OCI-LY1 (cell line): ENCODE measurements around the gene SPO11.

Source experiments
- H2AFZ ChIP-seq: fragments of 200-600 bp; sonication (generic), shearing (Covaris generic); 2 replicates; pipeline ENCODE4 v1.6.0; 2014; ENCODE audit warnings: antibody characterized with exemption, mild to moderate bottlenecking, low read length
- H3F3A ChIP-seq: fragments of 200-600 bp; sonication (generic), shearing (Covaris generic); 2 replicates; pipeline ENCODE4 v1.6.0; 2014; ENCODE audit warnings: mild to moderate bottlenecking, antibody characterized with exemption, low read length, moderate library complexity; ENCODE audit not compliant: insufficient read depth
- H3K27ac ChIP-seq: fragments of 200-600 bp; sonication (generic); 2 replicates; pipeline ENCODE4 v1.5.1; 2014; ENCODE audit warnings: low read length, mixed run types, mild to moderate bottlenecking, low read depth; ENCODE audit not compliant: poor library complexity, severe bottlenecking
- H3K27me3 ChIP-seq: fragments of 200-600 bp; sonication (generic); 2 replicates; pipeline ENCODE4 v1.6.0; 2014; ENCODE audit warnings: antibody characterized with exemption, mild to moderate bottlenecking, low read length, moderate library complexity; ENCODE audit not compliant: insufficient read depth
- H3K36me3 ChIP-seq: fragments of 200-600 bp; sonication (generic); 2 replicates; pipeline ENCODE4 v1.6.1; 2014; ENCODE audit warnings: mild to moderate bottlenecking, antibody characterized with exemption, low read length, moderate library complexity, mixed read lengths; ENCODE audit not compliant: insufficient read depth
- H3K4me1 ChIP-seq: fragments of 200-600 bp; sonication (generic); 2 replicates; pipeline ENCODE4 v1.5.1; 2014; ENCODE audit warnings: mild to moderate bottlenecking, low read length, moderate library complexity; ENCODE audit not compliant: insufficient read depth, severe bottlenecking
- H3K4me2 ChIP-seq: fragments of 200-600 bp; sonication (generic), shearing (Covaris generic); 2 replicates; pipeline ENCODE4 v1.6.1; 2014; ENCODE audit warnings: low read length
- H3K4me3 ChIP-seq: fragments of 200-600 bp; sonication (generic); 2 replicates; pipeline ENCODE4 v1.5.1; 2014; ENCODE audit warnings: low read length, low read depth, mild to moderate bottlenecking, mixed read lengths; ENCODE audit not compliant: poor library complexity, severe bottlenecking
- H3K79me2 ChIP-seq: fragments of 200-600 bp; shearing (Covaris generic); 2 replicates; pipeline ENCODE4 v1.6.1; 2016; ENCODE audit warnings: mixed run types, low read length, mixed read lengths; ENCODE audit not compliant: insufficient read depth
- H3K9ac ChIP-seq: fragments of 200-600 bp; sonication (generic), shearing (Covaris generic); 2 replicates; pipeline ENCODE4 v1.6.1; 2014; ENCODE audit warnings: mild to moderate bottlenecking, low read length, mixed read lengths
- H3K9me2 ChIP-seq: fragments of 200-600 bp; sonication (generic), shearing (Covaris generic); 2 replicates; pipeline ENCODE4 v1.6.1; 2014; ENCODE audit warnings: low read depth, mild to moderate bottlenecking, low read length, mixed read lengths
- H3K9me3 ChIP-seq: fragments of 200-600 bp; shearing (Covaris generic); 2 replicates; pipeline ENCODE4 v1.6.1; 2014; ENCODE audit warnings: low read length, mixed read lengths
- H4K20me1 ChIP-seq: fragments of 200-600 bp; sonication (generic), shearing (Covaris generic); 2 replicates; pipeline ENCODE4 v1.6.0; 2016; ENCODE audit warnings: mild to moderate bottlenecking, low read length; ENCODE audit not compliant: insufficient read depth
- CTCF ChIP-seq: fragments of 200-600 bp; sonication (generic), shearing (Covaris generic); IDR thresholded peaks from 2 replicates; pipeline ENCODE4 v1.5.1; 2017; ENCODE audit warnings: mild to moderate bottlenecking, antibody characterized with exemption, low read length, moderate library complexity, mixed read lengths
- EZH2 ChIP-seq: fragments of 200-600 bp; sonication (generic), shearing (Covaris generic); IDR thresholded peaks from 2 replicates; pipeline ENCODE4 v1.8.0; 2017; ENCODE audit warnings: borderline replicate concordance, mixed run types, mild to moderate bottlenecking, antibody characterized with exemption, low read length, moderate library complexity, mixed read lengths

SPO11 gene

GRCh38 chr20:57312138-57312537, 17.5 kb upstream of the SPO11 start:
- no peak overlapping the region for H2AFZ ChIP-seq
- no peaks in the 10 kb centered on the region for H3K36me3 ChIP-seq
- H3K4me1 ChIP-seq = peaks cover 86% of the 10 kb centered on the region
- TF ChIP-seq CTCF (no peak), EZH2 (no peak)
- no peaks in the 10 kb centered on the region for H3K9me3 ChIP-seq
- no peaks in the 10 kb centered on the region for H3K9me2 ChIP-seq
- no peak overlapping the region for H3K9ac ChIP-seq
- no peak overlapping the region for H3K4me2 ChIP-seq
- H3K27me3 ChIP-seq = no peaks in the 10 kb centered on the region
- H3K79me2 ChIP-seq = no peaks in the 10 kb centered on the region
- no peaks in the 10 kb centered on the region for H4K20me1 ChIP-seq
- peak overlapping the region; percentile 100 for H3K27ac ChIP-seq
- H3K4me3 ChIP-seq = no peak overlapping the region
- H3F3A ChIP-seq = peaks cover 3% of the 10 kb centered on the region

GRCh38 chr20:57313230-57313629, 16.4 kb upstream of the SPO11 start:
- no peaks in the 10 kb centered on the region for H3K9me3 ChIP-seq
- TF ChIP-seq CTCF = no peak
- TF ChIP-seq EZH2 = no peak
- H3K79me2 ChIP-seq = no peaks in the 10 kb centered on the region
- H3K4me1 ChIP-seq = peaks cover 89% of the 10 kb centered on the region
- peaks cover 9% of the 10 kb centered on the region; the same call in 1 of the 2 replicates for H3F3A ChIP-seq
- no peaks in the 10 kb centered on the region for H3K36me3 ChIP-seq
- H3K4me3 ChIP-seq = no peak overlapping the region
- peak overlapping the region; percentile 100 for H3K27ac ChIP-seq
- H4K20me1 ChIP-seq = no peaks in the 10 kb centered on the region
- no peaks in the 10 kb centered on the region for H3K27me3 ChIP-seq
- no peaks in the 10 kb centered on the region for H3K9me2 ChIP-seq
- no peak overlapping the region for H3K4me2 ChIP-seq
- peak overlapping the region; percentile 40; the same call in 1 of the 2 replicates for H3K9ac ChIP-seq
- H2AFZ ChIP-seq = no peak overlapping the region

GRCh38 chr20:57313951-57314350, 15.7 kb upstream of the SPO11 start:
- Histone ChIP-seq H3K9me2 (no peaks in the 10 kb centered on the region), H3K27ac (peak overlapping the region; percentile 100), H4K20me1 (no peaks in the 10 kb centered on the region), H3K4me2 (no peak overlapping the region), H3K36me3 (no peaks in the 10 kb centered on the region), H3K9ac (peak overlapping the region; percentile 40; the same call in 1 of the 2 replicates), H3K27me3 (no peaks in the 10 kb centered on the region), H3K4me3 (no peak overlapping the region), H2AFZ (no peak overlapping the region), H3F3A (peaks cover 9% of the 10 kb centered on the region; the same call in 1 of the 2 replicates), H3K4me1 (peaks cover 89% of the 10 kb centered on the region), H3K9me3 (no peaks in the 10 kb centered on the region), H3K79me2 (no peaks in the 10 kb centered on the region)
- TF ChIP-seq CTCF (no peak), EZH2 (no peak)
